Dendritic cell treated with granulocyte-macrophage colony-stimulating factor and Interleukin-4, amounts not matched to agents 40 ng/mL and 50 ng/mL, for 4 days (primary cell): ENCODE data around the gene KATNA1.

Experiments
- H3K27ac Mint-ChIP-seq: one replicate; pipeline ENCODE4 v1.8.0; 2022; ENCODE audit warnings: mild to moderate bottlenecking, mixed read lengths
- H3K27me3 Mint-ChIP-seq: one replicate; pipeline ENCODE4 v1.8.0; 2022; ENCODE audit warnings: mild to moderate bottlenecking, mixed read lengths
- H3K36me3 Mint-ChIP-seq: one replicate; pipeline ENCODE4 v1.8.0; 2022; ENCODE audit warnings: low read depth, mixed read lengths
- H3K4me1 Mint-ChIP-seq: one replicate; pipeline ENCODE4 v1.8.0; 2022; ENCODE audit warnings: low read depth, mixed read lengths
- H3K4me3 Mint-ChIP-seq: one replicate; pipeline ENCODE4 v1.8.0; 2022; ENCODE audit warnings: mild to moderate bottlenecking, moderate library complexity, mixed read lengths
- H3K9me3 Mint-ChIP-seq: one replicate; pipeline ENCODE4 v1.8.0; 2022; ENCODE audit warnings: mixed read lengths
- intact Hi-C: fragments of 100-400 bp; cut with micrococcal nuclease; formaldehyde crosslinking; loops from one replicate; pipeline ENCODE4 v1.15.0; 2022

The KATNA1 gene

DNA sequence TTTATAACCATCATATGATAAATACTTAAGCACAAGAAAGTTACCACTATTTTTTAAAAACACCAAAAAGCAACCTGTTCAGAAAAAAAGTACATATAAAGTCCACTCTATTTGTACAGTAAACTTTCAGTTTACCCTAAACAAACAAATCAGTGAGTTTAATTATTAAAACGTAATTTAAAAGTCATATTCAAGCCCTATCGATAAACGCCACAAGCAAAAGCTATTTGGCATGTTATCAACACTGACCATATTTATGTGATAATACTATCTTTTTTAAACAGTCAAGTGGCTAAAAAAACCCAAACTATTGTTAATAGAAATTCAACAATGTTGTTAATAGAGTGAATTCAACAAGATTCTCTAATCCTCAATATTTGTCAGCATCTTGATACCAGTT is 1.9 kb downstream of the KATNA1 start:
- H3K36me3 Mint-ChIP-seq, result peaks cover 10% of the 10 kb centered on the region
- H3K27ac Mint-ChIP-seq, result no peak overlapping the region
- H3K27me3 Mint-ChIP-seq, result no peaks in the 10 kb centered on the region
- H3K4me3 Mint-ChIP-seq, result no peak overlapping the region
- no peaks in the 10 kb centered on the region for H3K9me3 Mint-ChIP-seq
- intact Hi-C loops, result loop anchor here (5.0 kb wide), 1 partner anchor 79 kb away; the partner anchor contains the start of gene GINM1
- H3K4me1 Mint-ChIP-seq, result peaks cover 26% of the 10 kb centered on the region

DNA sequence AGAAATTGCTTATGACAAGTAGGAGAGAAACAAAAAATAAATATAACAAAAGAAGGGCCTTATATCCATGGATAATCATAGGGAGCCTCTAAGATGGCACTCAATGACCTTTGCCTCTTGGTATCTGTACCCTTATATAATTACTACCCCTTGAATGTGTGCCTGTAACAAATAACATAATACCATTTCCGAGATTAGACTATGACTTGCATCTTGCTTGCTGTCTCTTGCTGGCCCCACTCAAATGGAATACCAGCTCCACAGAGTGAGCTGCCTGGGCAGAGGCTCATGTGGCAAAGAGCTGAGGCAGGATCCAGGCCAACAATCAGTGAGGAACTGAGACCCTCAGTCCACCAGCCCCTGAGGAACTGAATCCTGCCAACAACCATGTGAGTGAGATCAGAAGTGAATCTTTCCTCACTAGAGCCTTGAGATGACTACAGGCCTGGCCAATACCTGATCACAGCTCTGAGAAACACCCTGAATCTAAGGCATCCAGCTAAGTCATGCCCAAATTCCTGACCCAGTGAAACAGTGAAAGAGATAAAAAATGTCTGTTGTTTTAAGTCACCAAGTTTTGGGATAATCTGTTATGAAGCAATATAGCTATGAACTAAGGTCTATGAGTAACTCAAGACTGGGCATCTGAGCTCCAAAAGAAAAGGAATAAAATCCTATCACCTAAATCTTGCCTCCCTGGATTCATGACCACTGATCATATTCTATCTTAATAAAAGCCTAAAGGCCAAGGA is 5.5 kb downstream of the KATNA1 start:
- H3K27me3 Mint-ChIP-seq, result no peaks in the 10 kb centered on the region
- H3K4me1 Mint-ChIP-seq, result peaks cover 16% of the 10 kb centered on the region
- intact Hi-C loops, result no loop called here
- H3K9me3 Mint-ChIP-seq, result no peaks in the 10 kb centered on the region
- H3K4me3 Mint-ChIP-seq, result no peak overlapping the region
- H3K36me3 Mint-ChIP-seq, result peaks cover 19% of the 10 kb centered on the region
- H3K27ac Mint-ChIP-seq, result no peak overlapping the region

DNA sequence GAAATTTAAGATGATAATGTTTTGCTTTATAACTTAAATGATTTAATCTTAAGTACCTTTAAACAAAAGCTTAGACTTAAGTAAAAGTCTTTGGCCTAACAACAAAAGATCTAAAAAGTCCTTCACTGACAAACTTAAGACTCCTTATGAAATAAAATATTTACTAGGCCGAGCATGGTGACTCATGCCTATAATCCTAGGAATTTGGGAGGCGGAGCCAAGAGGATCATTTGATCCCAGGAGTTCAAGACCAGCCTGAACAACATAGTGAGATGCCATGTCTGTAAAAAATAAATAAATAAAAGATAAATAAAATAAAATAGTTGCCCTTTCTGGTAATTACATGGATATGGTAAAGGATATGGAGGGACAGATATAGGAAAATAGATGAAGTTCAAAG is 12.4 kb downstream of the KATNA1 start:
- no peaks in the 10 kb centered on the region for H3K27me3 Mint-ChIP-seq

DNA sequence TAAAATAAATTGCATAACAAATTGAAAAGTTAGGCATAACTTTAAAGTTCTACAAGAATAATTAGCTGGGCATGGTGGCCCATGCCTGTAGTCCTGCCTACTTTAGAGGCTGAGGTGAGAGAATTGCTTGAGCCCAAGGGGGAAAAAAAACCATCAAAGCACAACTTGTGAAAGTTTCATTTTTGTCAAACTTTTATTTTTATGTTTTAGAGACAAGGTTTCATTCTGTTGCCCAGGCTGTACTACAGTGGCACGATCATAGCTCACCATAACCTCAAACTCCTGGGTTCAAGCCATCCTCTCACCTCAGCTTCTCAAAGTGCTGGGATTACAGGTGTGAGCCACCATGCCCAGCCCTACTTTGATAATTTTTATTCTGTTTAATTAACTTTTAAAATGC is 14.2 kb downstream of the KATNA1 start:
- Mint-ChIP-seq H3K4me3 (no peak overlapping the region), H3K27me3 (no peaks in the 10 kb centered on the region), H3K9me3 (no peaks in the 10 kb centered on the region), H3K36me3 (peaks cover 37% of the 10 kb centered on the region), H3K27ac (no peak overlapping the region), H3K4me1 (peaks cover 3% of the 10 kb centered on the region)
- intact Hi-C loops, result no loop called here

More for the DNA sequence above, 12.4 kb downstream of the KATNA1 start:
- Mint-ChIP-seq H3K9me3 (no peaks in the 10 kb centered on the region), H3K27ac (no peak overlapping the region), H3K36me3 (peaks cover 46% of the 10 kb centered on the region), H3K4me3 (no peak overlapping the region), H3K4me1 (no peaks in the 10 kb centered on the region)
- intact Hi-C loops, result no loop called here

DNA sequence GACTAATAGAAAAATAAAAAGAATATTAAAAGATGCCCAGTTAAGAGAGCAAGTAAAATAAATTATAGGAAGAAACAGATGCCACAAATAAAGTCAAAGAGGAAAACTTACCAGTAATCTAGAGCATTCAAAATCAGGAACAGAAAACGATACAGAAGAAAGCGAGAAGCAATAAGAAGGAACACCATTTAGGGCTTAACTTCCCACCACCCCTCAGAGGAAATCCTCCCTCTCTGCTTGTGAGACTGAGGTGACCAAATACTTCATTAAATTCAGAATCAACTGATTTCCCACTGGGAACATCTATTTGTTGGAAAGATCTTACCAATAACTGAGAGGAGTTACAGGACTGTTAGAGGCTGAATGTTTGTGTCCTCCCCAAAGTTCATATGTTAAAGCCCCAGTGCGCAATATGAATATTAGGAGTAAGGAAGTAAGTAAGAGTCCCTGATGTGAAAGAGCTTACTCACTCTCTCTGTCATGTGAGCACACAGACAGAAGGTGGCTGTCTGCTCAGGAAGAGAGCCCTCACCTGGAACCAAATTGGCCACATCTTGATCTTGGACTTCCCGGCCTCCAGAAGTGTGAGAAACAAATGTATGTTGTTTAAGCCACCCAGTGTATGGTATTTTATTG is 19.5 kb downstream of the KATNA1 start:
- intact Hi-C loops, result no loop called here
- Mint-ChIP-seq H3K4me3 (no peak overlapping the region), H3K4me1 (peaks cover 15% of the 10 kb centered on the region)

DNA sequence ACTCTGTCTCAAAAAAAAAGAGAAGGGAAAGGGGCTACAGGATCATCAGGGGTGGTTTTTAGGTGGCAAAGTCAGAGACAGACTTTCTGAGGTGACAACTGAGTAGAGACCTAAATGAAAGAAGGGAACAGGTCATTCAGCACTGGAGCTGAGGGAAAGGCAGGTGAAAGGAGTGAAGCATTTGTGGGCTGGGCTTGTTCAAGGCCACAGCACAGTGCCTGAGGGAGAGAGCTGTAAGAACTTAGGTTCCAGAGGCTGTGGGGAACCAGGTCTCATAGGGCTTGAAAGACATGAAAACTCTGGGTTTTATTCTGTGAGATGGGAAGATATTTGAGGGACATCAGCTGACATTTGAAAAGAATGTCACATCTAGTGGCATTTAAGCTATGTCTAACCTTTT is 20.8 kb downstream of the KATNA1 start:
- intact Hi-C loops, result no loop called here
- Mint-ChIP-seq H3K27me3 (no peaks in the 10 kb centered on the region), H3K4me3 (no peak overlapping the region), H3K4me1 (peaks cover 15% of the 10 kb centered on the region), H3K36me3 (peaks cover 37% of the 10 kb centered on the region), H3K27ac (peak overlapping the region; percentile 57), H3K9me3 (no peaks in the 10 kb centered on the region)

More for the DNA sequence above, 19.5 kb downstream of the KATNA1 start:
- Mint-ChIP-seq H3K36me3 (peaks cover 27% of the 10 kb centered on the region), H3K27me3 (no peaks in the 10 kb centered on the region), H3K9me3 (no peaks in the 10 kb centered on the region), H3K27ac (peak overlapping the region; percentile 86)

DNA sequence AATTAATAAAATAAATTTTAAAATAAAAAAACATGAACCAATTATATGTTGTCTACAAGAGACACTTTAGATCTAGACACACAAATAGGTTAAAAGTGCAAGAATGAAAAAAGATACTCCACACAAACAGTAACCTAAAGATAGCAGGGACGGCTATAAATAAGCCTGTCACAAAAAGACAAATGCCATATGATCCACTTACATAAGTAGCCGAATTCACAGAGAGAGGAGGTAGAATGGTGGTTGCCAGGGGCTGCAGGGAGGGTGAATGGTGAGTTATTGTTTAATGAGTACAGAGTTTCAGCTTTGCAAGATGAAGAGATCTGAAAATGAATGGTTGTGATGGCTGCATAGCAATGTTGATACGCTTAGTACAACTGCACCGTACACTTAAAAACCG is 32.7 kb downstream of the KATNA1 start:
- H3K36me3 Mint-ChIP-seq, result peaks cover 76% of the 10 kb centered on the region
- intact Hi-C loops, result no loop called here
- no peaks in the 10 kb centered on the region for H3K27me3 Mint-ChIP-seq
- H3K4me1 Mint-ChIP-seq, result no peaks in the 10 kb centered on the region
- H3K9me3 Mint-ChIP-seq, result peaks cover 12% of the 10 kb centered on the region
- H3K4me3 Mint-ChIP-seq, result no peak overlapping the region
- H3K27ac Mint-ChIP-seq, result no peak overlapping the region

DNA sequence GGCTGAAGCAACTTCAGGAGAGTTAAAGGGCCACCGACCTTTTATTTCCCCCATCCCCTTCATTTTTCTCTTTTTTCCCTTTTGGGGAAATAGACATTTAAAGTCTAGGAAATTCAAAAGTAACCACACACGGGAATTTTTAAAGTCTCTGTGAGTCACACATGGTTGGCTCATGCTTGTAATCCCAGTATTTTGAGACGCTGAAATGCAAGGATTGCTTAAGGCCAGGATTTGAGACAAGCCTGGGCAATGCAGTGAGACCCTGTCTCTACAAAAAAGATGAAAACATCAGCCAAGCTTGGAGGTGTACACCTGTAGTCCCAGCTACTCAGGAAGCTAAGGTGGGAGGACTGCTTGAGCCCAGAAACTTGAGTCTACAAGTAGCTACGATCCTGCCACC is 34.2 kb downstream of the KATNA1 start:
- H3K27me3 Mint-ChIP-seq, result no peaks in the 10 kb centered on the region
- peaks cover 12% of the 10 kb centered on the region for H3K9me3 Mint-ChIP-seq
- no peaks in the 10 kb centered on the region for H3K4me1 Mint-ChIP-seq
- peaks cover 69% of the 10 kb centered on the region for H3K36me3 Mint-ChIP-seq
- intact Hi-C loops, result no loop called here
- no peak overlapping the region for H3K4me3 Mint-ChIP-seq
- H3K27ac Mint-ChIP-seq, result no peak overlapping the region

DNA sequence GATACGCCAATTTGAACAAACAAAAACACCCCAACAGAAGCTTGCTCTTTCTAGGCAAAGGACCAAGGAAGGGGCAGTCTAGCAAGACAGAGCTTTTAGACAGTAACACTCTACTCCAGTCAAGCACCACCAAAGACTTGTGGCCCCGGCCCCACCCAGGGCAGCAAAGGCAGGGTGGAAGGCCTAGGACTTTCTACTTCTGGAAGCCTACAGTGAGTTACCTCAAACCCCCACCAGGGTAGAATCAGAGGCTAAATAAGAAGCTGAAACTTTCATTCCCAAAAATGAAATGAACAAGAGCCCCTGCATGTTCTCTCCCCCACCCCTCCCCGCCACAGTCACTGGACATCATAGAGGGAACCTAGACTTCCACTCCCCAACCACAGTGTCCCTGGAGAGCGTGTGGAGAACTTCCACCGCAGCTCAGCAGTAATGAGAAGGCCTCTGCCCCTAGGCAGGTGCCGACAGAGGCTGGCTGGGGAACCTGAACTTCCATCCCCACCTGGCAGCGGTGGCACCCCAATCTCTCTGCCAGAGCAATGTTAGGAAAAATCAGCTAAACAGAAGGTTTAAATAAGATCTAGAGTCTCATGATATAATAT is 40.0 kb downstream of the KATNA1 start:
- Mint-ChIP-seq H3K36me3 (peaks cover 61% of the 10 kb centered on the region), H3K4me1 (peaks cover 6% of the 10 kb centered on the region)

DNA sequence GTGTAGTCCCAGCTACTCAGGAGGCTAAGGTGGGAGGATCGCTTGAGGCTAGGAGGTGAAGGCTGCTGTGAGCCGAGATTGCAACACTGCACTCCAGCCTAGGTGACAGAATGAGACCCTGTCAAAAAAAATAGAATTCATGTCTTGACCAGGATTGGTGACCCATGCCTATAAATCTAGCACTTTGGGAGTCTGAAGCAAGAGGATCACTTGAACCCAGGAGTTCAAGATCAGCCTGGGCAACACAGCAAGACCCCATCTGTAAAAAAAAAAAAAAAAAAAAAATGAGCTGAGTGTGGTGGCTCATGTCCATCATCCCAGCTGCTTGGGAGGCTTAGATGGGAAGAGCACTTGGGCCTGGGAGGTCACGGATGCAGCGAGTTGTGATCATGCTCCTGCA is 48.0 kb downstream of the KATNA1 start:
- Mint-ChIP-seq H3K36me3 (peaks cover 87% of the 10 kb centered on the region), H3K9me3 (no peaks in the 10 kb centered on the region), H3K4me3 (no peak overlapping the region), H3K4me1 (no peaks in the 10 kb centered on the region), H3K27ac (no peak overlapping the region), H3K27me3 (no peaks in the 10 kb centered on the region)
- intact Hi-C loops, result no loop called here

More for the DNA sequence above, 40.0 kb downstream of the KATNA1 start:
- intact Hi-C loops, result no loop called here
- Mint-ChIP-seq H3K4me3 (no peak overlapping the region), H3K27me3 (no peaks in the 10 kb centered on the region), H3K27ac (no peak overlapping the region), H3K9me3 (peaks cover 6% of the 10 kb centered on the region)

DNA sequence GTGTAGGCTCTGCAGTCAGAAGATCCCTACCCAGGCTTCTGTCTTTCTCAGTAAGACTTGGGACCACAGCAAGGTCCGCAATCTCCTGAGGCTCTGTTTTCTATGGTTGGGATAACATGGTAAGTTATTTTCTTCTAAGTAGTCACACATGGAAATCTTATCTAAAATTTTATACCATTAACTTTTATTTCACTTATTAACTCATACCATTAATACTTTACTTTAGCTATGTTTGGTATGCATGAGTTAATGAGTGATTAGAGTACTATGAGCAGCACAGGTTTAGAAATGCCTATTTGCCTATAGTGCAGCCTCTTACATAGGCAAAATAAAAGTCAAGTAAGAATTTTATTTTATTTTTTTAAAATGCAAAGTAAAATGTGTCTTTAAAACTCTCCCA is 55.1 kb downstream of the KATNA1 start:
- H3K4me3 Mint-ChIP-seq, result no peak overlapping the region
- H3K9me3 Mint-ChIP-seq, result no peaks in the 10 kb centered on the region
- H3K27me3 Mint-ChIP-seq, result no peaks in the 10 kb centered on the region
- H3K4me1 Mint-ChIP-seq, result no peaks in the 10 kb centered on the region
- peaks cover 81% of the 10 kb centered on the region for H3K36me3 Mint-ChIP-seq
- intact Hi-C loops, result no loop called here
- H3K27ac Mint-ChIP-seq, result no peak overlapping the region

DNA sequence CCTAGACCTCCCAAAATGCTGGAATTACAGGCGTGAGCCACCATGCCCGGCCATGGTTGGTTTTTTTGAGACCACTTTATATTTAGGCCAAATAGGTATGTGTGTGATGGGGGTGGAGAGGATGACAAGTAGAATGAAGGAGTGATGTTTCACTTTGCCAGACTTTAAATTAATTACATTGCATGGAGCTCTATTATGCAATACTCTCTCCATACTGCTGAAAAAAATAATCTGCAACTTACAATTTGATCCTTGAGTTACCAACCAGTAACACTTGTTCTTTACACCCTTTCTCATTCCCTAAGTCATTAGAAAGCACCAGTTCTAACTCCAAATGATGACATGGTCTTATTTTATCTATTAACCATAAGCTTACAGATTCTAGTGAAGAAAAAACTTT is 55.5 kb downstream of the KATNA1 start:
- H3K36me3 Mint-ChIP-seq, result peaks cover 78% of the 10 kb centered on the region
- no peak overlapping the region for H3K4me3 Mint-ChIP-seq
- no peaks in the 10 kb centered on the region for H3K27me3 Mint-ChIP-seq
- no peak overlapping the region for H3K27ac Mint-ChIP-seq
- H3K9me3 Mint-ChIP-seq, result no peaks in the 10 kb centered on the region
- no peaks in the 10 kb centered on the region for H3K4me1 Mint-ChIP-seq
- intact Hi-C loops, result no loop called here

DNA sequence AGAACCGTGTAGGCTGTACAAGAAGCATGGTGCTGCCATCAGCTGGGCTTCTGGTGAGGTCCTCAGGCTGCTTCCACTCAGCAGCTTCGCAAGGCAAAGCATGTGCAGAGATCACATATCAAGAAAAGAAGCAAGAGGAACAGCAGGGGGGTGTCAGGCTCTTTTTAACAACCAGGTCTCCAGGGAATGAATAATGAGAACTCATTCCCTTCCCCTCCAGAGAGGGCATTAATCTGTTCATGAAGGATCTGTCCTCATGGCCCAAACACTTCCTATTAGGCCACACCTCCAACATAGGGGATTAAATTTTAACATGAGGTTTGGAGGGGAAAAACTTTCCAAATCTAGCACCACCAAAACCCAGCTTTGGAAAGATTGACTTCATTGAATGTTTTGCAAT is 62.4 kb downstream of the KATNA1 start:
- intact Hi-C loops, result no loop called here
- H3K4me3 Mint-ChIP-seq, result no peak overlapping the region

DNA sequence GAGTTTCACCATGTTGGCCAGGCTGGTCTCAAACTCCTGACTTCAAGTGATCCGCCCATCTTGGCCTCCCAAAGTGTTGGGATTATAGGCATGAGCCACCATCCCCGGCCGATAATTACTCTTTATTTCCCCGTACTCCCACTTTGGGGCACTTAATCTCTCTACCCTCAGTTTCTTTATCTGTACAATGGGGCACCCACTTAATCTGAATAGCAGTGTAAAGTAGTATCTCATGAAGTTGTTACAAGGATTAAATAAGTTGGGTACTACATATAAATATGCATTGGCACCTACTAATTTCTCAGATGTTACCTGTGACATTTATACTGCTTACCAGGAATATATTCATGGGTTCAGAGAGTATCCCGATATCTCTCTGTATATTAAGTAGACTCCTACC is 67.2 kb downstream of the KATNA1 start:
- Mint-ChIP-seq H3K9me3 (no peaks in the 10 kb centered on the region), H3K4me3 (no peak overlapping the region), H3K36me3 (peaks cover 70% of the 10 kb centered on the region), H3K4me1 (peaks cover under 1% of the 10 kb centered on the region), H3K27me3 (no peaks in the 10 kb centered on the region), H3K27ac (no peak overlapping the region)
- intact Hi-C loops, result no loop called here

More for the DNA sequence above, 62.4 kb downstream of the KATNA1 start:
- Mint-ChIP-seq H3K9me3 (no peaks in the 10 kb centered on the region), H3K4me1 (no peaks in the 10 kb centered on the region), H3K27me3 (no peaks in the 10 kb centered on the region), H3K27ac (no peak overlapping the region), H3K36me3 (peaks cover 68% of the 10 kb centered on the region)
